ENCODE measurements around the gene PCBP3.

DNA sequence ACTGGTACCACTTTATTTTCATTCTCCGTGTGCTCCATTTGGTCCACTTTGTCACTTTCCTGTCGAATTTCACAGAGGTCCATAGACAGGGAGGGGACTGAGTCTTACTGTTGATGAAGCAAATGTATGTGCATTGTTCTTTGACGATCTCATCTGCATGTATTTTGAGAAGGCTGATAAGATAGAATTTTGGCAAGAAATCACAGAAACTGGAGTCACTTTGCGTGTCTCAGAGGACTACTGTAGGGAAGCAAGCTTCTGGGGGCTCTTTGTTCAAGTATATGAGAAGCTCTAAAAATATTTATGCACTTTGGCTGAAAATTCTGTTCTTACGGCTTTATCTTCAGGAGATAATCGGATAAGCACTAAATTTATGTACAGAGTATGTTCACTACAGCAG lies 78.1 kb downstream of the PCBP3 start:
- TF ChIP-seq, protein P1, sequence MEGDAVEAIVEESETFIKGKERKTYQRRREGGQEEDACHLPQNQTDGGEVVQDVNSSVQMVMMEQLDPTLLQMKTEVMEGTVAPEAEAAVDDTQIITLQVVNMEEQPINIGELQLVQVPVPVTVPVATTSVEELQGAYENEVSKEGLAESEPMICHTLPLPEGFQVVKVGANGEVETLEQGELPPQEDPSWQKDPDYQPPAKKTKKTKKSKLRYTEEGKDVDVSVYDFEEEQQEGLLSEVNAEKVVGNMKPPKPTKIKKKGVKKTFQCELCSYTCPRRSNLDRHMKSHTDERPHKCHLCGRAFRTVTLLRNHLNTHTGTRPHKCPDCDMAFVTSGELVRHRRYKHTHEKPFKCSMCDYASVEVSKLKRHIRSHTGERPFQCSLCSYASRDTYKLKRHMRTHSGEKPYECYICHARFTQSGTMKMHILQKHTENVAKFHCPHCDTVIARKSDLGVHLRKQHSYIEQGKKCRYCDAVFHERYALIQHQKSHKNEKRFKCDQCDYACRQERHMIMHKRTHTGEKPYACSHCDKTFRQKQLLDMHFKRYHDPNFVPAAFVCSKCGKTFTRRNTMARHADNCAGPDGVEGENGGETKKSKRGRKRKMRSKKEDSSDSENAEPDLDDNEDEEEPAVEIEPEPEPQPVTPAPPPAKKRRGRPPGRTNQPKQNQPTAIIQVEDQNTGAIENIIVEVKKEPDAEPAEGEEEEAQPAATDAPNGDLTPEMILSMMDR (IDR thresholded peaks at IDR 0.05) = no peak
- no peak for TF ChIP-seq POLR2AphosphoS5 (IDR thresholded peaks at IDR 0.05; ENCODE audit: low read depth, low read length)

Measured in Panc1 (cell line).